Iris pigment epithelial cell (primary cell): Measurements from ENCODE around the gene OR13C4.
A peak's percentile ranks its signal among the peaks of the same experiment; 100 is the strongest.
"Not testable (repeated sequence)": the region's sequence is repeated elsewhere in the genome, so short reads cannot be mapped to it uniquely, and the experiment has no call there.

Source experiments
- DNase-seq: peaks from one replicate; pipeline ENCODE4 v3.0.0-alpha.2; 2011; ENCODE audit warnings: low read depth

The OR13C4 gene

GRCh38 chr9:104527109-104527508 lies at the start of gene OR13C4:
OR13C4 (minus strand) TSS chr9:104527209; CDS start chr9:104527209, 0 bp downstream.
- no peak for DNase-seq

- DNase-seq = peak; percentile 8
These were observed 48.4 kb upstream of the OR13C4 start for GRCh38 chr9:104575456-104575855.

GRCh38 chr9:104572612-104573011 lies 45.6 kb upstream of the OR13C4 start:
- DNase-seq = no peak

GRCh38 chr9:104568868-104569267 lies 41.9 kb upstream of the OR13C4 start, which contains the start of gene OR13C8:
OR13C8 (plus strand) TSS chr9:104569168; CDS start chr9:104569168, 0 bp downstream.
- no peak for DNase-seq

GRCh38 chr9:104564358-104564757 lies 37.3 kb upstream of the OR13C4 start:
- DNase-seq = no peak

GRCh38 chr9:104556830-104557634 lies 30.0 kb upstream of the OR13C4 start:
- DNase-seq = no peak

- DNase-seq = peak; percentile 0
These were observed 28.5 kb upstream of the OR13C4 start for GRCh38 chr9:104555521-104555920.

- peak; percentile 12 for DNase-seq
These were observed 26.3 kb upstream of the OR13C4 start for GRCh38 chr9:104553261-104553660.

GRCh38 chr9:104544644-104545043 lies 17.6 kb upstream of the OR13C4 start:
- no peak for DNase-seq

- DNase-seq = no peak
These were observed 12.3 kb upstream of the OR13C4 start for GRCh38 chr9:104539275-104539674.

GRCh38 chr9:104536756-104537155 lies 9.7 kb upstream of the OR13C4 start, which contains the start of gene OR13C3:
OR13C3 (minus strand) TSS chr9:104536856; CDS start chr9:104536723, 133 bp downstream.
- DNase-seq = no peak

GRCh38 chr9:104520241-104520640 lies 6.8 kb downstream of the OR13C4 start:
- not testable (repeated sequence) for DNase-seq

- DNase-seq = no peak
These were observed 12.1 kb downstream of the OR13C4 start for GRCh38 chr9:104514901-104515300.

GRCh38 chr9:104506565-104506964 lies 20.4 kb downstream of the OR13C4 start:
- DNase-seq = no peak

GRCh38 chr9:104503963-104504362 lies 23.0 kb downstream of the OR13C4 start, which contains the start of gene OR13F1:
OR13F1 (plus strand) TSS chr9:104504263; CDS start chr9:104504263, 0 bp downstream.
- DNase-seq = no peak

- no peak for DNase-seq
These were observed 23.6 kb downstream of the OR13C4 start for GRCh38 chr9:104503440-104503839.

GRCh38 chr9:104494808-104495207 lies 32.2 kb downstream of the OR13C4 start:
- DNase-seq = peak; percentile 14

- no peak for DNase-seq
These were observed 42.0 kb downstream of the OR13C4 start for GRCh38 chr9:104485014-104485413.

- no peak for DNase-seq
These were observed 44.0 kb downstream of the OR13C4 start for GRCh38 chr9:104482921-104483570.
